HG03439 (cell line): Measurements from ENCODE around the gene NCKAP5.

Experiments used
- ATAC-seq: cut with Tn5 transposase; IDR thresholded peaks from one replicate; pipeline ENCODE4 v1.9.1; 2021; ENCODE audit warnings: mild to moderate bottlenecking, moderate library complexity; ENCODE audit not compliant: unreplicated experiment

NCKAP5 gene

DNA sequence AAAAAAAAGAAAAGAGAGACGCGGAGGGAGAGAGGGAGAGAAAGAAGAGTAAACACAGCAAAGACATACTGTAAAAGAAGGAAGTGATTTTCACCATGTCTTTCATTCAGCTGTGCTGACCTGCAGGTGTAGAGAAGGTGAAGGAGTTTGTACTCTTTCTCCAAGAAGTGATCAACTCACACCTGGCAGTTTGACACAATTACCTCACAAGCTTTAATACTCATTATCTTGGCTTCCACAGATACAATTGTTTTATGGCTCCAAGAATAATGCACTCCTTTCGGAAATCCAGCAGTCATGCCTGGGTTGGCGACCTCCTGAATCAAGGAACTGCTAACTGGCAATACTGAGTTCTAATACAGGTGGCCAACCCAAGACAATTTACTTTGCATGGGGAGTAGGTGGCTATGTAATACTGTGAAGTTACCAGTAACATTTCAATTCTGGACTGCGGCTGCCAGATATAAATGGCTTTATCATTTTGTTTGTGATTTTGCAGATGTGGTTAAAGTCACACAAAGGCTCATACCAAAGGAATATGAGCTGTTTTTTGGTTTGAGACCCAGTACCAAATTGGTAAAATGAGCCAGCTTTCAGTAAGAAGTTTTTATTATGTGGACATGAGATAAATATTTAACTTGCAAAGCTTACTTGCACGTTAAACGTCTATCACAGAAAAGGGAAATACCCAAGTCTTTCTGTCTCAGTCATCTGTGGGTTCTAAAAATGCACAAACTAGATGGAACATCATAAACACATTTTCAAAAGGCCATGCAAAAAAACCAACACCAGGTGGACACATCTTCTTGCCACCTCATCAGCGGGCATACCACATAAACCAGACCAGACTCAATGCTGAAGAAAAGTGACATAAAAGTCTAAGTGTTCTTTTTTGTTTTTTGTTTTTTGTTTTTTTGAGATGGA, 69.3 kb downstream of the NCKAP5 start:
- peak; percentile 87 for ATAC-seq

DNA sequence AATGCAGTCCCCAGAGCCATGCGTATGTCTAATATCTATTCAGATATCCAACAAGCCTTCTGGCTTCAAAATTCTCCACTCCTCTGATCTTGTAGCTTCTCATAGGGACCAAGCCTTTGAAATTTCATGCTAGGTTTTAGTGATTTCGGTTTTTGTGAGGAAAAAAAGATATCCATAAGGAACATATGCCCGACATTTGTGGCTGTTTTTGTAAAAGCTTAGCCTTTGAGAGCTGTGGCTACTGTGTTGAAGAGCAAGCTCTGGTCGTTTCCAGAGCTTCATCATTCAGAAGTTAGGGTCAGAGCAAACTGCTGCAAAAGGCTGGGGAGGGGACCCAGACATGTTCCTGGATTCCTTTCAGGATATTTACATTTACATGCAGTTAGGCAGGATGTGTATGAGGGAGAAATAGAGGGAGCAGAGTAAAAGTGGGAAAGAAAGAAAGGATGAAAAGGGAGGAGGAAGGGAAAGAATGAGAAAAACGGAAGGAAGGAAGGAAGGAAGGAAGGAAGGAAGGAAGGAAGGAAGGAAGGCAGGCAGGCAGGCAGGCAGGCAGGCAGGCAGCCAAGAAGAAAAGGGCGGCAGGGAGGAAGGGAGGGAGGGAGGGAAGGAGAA, 70.2 kb downstream of the NCKAP5 start:
- no peak for ATAC-seq

DNA sequence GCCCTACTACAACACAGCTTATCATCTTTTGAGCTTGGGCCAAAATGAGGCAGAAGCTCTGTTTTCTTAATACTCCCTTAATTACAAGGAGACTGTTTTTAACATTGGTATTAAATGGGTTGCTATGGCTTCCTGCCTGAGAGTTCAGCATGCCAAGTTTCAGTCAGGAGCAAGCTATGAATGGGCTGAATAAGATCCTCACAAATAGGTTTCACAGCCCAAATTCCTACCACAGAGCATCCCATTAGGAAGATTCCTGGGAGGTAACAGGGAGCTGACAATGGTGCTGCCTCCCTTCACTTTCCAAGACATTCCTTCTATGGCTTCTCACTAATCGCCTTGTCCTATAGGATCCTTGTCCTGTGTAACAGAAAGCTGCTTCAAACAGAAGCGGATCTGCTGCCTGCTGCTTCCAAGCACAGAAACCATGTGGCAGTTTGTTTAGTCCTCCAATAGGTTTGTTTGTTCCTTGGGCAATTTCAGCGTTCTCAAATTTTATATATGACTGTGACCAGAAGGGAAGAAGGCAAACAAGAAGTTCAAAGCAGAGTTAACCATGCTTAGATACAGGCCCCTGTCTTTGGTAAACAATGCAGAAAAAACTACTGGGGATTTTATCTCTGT, 70.9 kb downstream of the NCKAP5 start:
- ATAC-seq, result no peak

DNA sequence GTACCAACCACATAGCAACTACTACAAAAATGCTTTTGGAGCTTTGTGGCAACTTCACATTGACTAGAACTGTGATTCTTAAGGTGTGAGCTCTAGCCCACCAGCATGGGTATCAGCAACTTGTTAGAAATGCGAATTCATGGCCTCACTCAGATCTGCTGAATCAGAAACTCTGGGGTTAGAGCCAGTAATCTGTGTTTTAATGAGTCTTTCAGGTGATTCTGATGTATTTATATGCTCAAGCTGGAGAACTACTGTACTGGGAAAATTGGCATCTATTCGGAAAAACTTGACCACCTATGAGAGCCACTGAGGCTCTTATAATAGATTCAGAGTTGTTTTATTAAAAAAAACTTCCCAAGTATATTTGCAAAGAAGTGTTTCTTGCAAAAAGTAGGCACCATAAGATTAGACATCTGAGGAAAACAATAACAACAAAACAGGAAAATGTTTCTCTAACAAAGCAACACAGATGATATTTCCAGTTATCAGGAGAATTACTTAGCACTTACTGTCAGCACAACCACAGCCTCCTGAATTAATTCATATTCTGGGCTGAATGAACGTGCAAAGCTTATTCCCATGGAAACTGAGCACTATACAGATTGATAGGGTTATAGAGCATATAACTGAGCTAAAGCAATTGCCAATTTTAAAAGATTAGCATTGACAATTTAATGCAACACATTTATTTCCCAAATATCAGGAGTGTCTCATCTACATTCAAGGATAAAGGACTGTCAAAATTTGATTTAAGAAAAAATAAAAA, 71.6 kb downstream of the NCKAP5 start:
- no peak for ATAC-seq

DNA sequence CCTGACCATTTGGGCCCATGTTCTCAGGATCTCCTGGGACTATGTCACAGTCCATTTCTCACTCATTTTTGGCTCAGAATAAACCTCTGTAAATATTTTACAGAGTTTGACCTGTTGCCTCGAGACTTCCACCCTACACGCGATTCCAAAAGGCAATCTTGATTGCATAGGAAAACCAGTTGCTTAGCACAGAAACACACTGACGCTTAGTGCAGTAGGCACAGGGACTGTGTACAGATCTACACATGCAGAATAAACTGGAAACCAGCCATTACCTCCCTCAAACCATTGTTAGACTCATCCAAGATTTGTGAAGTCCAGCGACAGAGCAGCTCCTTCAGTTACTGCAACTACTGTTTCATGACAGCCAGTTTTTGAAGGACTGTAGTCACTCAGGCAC, 73.0 kb downstream of the NCKAP5 start:
- no peak for ATAC-seq

DNA sequence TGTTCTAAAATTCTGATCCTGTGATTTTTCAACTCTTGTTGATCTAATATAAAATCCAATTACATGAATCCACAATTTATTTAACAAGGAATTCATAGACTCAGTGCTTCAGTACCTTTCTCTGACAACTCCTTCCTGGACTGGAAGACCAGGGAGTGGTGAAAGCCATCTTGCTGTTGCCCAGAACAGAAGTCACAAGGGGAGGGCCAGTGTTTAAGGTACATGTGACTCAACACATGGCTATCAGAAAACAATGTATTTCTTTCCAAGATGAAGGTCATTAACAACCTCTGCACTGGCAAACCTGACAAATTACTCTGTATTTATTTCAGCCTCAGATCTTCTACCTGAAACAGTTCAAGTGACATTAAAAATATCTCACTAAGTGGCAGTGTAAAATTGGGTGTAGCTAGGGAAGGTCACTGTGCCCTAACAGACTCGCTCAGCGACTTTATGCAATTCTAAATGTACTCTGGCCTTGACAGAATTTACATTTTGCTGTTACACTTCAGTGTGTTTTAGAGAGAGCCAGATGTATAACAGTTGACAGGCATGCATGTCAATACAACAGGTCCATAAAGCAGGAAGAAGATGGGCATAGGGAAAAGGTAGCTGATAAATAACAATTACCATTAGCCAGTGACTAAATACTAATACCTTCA, 75.4 kb downstream of the NCKAP5 start:
- no peak for ATAC-seq

DNA sequence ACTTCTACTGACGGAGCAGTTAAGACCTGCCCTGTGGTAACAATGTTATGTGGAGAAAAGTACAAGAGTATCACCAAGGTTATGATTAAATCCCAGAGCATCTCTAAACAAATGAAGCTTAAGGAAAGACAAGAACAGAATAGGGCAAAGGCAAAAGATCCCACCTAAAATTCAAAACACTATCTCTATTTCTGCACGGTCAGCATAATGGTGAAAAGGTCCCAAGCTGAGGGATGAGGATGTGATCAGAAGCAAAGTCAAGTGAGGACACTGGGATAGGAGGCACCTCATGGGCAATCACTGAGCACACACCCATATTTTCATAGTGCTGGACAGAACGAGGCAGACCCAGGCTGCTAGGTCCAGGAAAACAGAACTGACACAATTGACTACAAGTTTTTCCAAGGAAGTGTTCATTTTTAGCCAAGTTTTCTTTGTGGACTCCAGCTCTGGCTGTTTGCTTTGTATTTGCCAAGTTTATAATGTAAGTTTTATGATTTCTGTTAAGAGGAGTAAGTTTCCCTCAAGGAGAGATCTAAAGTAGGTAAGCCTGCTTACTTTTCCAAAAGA, 77.8 kb downstream of the NCKAP5 start:
- no peak for ATAC-seq

DNA sequence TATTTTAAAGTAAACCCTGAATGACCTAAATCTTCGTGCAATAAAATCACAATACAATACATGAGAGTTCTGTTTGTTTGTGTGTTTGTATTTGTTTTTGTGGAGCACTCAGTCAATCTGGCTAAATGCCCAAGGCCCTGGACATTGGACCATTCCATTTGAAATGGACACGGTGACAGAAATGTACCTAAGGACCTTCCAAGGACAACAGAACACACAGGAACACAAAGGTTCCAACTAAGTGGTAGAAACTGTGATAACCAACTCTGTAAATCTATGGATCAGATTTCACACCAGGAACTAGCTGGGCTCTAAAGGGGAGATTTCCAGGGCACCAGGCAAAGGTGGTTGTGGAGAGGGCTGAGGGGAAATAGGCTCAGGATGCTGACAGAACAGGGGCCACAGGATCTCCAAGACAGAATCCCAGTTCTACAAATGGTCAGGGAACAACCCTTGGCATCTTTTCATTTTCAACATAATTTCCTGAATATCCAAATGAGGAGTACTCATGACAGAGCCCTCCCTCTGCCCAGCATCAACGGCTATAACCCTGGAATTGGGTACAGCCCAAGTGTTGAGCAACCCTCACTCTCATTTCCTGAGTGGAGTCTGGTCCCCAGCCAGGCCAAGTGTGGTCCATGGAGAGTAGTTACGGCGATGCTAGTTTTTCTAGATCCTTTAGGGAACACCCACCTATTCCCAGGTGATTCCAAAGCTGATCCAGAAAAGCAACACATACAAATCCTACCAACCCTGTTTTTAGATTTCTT, 78.4 kb downstream of the NCKAP5 start:
- ATAC-seq, result no peak

DNA sequence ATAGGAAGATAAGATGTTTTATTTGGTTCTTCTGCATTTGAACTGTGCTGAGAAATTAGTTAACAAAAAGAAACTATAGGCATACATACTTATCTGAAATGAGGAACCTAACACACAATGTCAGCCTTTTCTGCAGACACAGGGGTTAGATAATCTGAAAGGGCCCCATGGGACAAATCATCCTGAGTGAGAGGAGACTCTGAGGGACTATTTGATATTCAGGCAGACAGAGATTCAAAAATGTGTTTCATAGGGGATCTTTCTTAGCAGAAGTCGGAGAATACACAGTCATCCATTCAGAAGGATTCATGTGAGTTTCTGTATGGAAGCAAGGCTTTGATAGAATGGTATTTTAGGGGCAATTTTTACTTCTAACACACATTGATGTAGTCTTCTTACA, 79.1 kb downstream of the NCKAP5 start:
- no peak for ATAC-seq

DNA sequence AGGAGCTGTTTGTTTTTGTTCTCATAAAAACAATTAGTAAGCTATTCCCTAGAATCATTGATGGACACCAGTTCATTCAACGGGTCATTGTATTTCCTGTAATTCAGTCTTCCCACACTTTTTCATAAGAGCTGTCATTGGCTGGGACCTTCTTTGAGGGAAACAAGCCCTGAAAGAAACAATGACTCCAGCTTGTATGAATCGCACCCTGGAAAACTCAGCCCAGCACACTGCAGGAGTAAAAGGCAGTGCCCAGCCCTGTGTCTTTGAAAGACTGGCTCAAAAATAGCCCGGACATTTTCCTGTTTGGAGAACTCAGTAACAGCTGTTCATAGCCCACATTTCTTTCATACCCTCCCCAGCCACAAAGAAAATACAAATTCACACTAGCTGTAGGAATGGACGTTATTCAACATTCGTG, 81.5 kb downstream of the NCKAP5 start:
- ATAC-seq, result no peak

DNA sequence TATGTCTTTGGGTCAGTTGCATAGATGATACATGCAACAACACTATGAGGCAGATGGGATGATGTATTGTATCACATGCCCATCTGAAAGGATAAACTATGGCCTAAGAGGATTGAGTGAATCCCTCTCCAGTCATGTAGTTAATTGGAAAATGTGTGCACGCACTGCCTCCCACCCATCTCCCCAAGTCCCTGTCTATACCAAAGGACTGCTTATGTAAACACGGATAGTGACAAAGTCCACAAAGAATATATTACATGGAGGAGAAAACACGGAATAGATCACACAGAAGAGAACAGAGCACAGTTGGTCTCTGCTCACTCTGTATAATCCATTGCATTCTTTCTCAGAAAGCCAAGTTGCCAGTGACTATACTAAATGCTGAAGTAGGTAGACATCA, 82.4 kb downstream of the NCKAP5 start:
- no peak for ATAC-seq

DNA sequence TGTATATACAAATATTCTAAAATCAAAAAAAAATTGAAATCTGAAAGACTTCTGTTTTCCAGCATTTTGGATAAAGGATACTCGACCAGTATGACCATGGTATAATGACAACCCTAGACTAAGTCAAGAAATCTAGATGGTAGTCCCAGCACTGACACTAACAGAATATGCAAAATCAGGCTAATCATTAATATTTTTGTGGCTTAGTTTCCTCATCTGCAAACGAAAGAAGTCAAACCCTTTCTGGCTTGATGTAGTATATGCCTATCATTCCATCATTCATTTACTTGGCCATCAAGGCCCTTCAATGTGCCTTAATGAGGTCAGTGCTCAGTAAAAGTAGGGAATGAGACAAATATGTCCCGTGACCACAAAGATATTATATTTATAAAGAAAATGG, 83.5 kb downstream of the NCKAP5 start:
- no peak for ATAC-seq

DNA sequence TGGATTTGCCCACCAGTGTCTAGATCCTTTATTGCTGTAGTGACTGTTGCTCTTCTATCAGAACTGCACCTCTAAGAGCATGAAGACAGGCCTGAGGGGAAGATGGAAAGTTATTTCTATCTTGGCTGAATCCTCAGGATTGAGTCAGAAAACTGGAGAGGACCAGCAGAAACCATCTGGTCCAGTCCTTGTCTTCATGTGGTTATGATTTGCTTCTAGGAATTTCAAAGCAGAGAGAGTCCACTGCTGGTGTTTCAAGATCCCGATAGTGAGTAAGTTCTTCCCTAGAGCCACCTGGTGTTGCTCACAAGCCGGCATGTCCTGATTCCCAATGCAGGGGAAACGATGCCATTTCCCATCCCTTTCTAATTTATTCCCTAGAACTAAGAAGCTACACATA, 84.2 kb downstream of the NCKAP5 start:
- no peak for ATAC-seq

DNA sequence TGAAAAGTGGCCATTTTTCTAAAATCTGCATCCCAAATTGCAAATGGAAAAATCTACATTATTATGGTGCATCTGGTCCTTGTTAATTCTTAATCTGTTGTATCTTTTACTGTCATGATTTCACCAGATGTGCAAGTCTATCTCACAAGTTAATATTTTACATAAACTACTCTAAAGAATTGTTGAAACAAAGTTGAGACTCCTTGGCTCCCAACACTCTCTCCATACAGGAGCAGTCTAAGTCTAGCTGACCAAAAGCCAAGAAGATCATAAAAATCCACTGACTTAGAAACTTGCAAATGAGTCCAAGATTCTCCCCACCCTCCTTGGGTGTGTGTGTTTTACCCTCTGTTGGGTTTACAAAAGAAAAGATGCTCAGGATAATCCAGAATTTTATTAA, 85.1 kb downstream of the NCKAP5 start:
- no peak for ATAC-seq

DNA sequence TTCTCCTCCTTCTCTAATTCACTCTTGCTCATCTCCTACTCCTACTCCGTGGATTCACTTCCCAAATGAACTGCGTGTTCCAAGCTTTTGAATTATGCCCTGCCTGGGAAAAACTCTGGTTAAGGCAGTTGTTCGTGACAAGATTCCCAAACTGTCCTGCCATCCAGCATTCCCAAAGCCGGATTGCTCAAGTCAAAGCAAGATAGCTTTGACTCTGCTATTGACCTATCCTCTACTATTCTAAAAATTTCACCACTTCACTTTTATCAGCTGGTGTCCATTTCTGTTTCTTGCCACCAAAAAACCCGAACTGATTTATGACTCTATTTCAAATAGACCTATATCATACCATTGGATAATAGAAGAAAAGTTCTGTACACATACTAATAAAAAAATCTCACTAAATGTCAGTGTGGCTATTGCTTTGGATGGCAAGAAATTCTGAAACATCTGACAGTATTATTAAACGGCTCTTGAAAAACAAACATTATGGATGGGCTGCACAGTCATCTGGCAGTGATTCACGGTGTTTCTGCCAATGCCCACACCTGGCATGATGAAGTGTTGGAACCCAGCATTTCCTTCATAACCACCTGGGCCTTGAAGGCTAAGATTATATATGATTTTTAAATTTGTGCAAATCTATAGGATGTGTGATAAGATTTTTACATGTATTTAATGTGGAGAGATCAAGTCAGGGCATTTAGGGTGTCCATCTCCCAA, 87.4 kb downstream of the NCKAP5 start:
- ATAC-seq, result no peak

DNA sequence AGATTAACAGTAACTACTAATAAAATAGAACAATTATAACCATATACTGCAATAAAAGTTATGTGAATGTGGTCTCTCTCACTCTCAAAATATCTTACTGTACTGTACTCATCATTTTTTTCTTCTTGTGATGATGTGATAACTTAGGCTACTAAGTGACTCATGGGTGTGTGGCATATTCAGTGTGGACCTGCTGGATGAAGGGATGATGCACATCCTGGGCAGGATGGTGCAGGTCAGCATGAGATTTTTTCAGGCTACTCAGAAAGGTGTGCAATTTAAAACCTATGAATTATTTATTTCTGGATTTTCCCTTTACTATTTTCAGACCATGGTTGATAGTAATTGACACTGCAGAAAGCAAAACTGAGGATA, 90.7 kb downstream of the NCKAP5 start:
- no peak for ATAC-seq

DNA sequence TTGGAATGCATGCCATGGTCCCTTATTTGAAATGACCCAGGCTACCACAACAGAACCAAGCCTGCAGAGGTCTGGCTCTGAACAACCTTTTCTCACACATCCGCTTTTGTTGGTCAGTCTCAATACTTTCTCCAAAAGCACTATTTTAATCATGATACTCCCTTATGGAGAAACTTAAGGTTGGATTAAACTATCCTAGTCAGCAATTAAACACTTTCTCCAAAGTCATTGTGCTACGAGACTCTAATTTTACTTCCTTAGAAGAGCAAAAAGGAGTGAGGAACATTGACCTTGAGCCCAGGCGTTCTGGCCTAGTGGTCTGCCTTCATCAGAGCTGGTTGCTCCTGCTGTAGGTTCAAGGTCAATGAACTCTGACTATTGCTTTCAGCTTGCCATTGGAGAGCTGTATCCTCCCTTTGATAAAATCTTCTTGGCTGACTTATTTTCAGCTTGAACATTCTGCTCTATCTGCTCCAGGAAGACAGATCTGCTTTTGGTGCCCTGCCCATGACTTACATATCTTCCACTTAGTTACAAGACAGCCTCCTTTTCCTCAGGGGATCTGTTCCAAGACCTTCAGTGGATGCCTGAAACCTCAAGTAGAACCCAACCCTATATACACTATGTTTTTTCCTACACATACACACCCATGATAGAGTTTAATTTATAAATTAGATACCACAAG, 91.2 kb downstream of the NCKAP5 start:
- ATAC-seq, result no peak

DNA sequence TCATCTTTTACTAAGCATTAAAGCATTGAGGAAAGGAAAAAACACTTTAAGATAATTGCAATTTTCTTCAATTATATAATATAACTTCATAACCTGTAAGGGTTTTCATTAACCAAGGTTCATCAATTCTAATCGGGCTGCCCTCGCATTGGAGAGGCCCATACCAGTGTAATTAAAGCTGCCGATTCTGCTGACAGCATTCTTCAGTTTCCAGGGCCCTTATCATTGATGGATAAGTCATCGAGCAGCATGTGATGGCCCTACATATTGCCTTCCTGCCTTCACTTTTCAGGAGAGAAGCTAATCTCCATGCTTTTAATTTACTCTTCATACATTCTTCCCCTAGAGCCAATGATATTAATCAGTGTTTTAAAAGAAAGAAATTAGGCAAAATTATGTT, 92.0 kb downstream of the NCKAP5 start:
- ATAC-seq, result no peak
